Activated T-helper 17 cell treated with anti-CD3 and anti-CD28 coated beads, Interleukin-2, amount 50 U/mL, for 72 hours (primary cell): ENCODE data around the gene CPSF6. TPM values are rescaled to one million over a fixed set of nuclear protein-coding genes. Genes with fewer than 3 reads are reported as not detected.
A peak's percentile ranks its signal among the peaks of the same experiment; 100 is the strongest.
"Not testable (repeated sequence)": the region's sequence is repeated elsewhere in the genome, so short reads cannot be mapped to it uniquely, and the experiment has no call there.

ENCODE experiments used
- ATAC-seq: fragments of 150-1000 bp; cut with Tn5 transposase; replicated peaks from 2 replicates; pipeline ENCODE4 v1.10.0; 2021; ENCODE audit warnings: mild to moderate bottlenecking, moderate library complexity
- H3K27ac Mint-ChIP-seq: one replicate; pipeline ENCODE4 v1.8.0; 2022; ENCODE audit warnings: mixed read lengths
- H3K27me3 Mint-ChIP-seq: one replicate; pipeline ENCODE4 v1.8.0; 2022; ENCODE audit warnings: mixed read lengths
- H3K36me3 Mint-ChIP-seq: one replicate; pipeline ENCODE4 v1.8.0; 2022; ENCODE audit warnings: low read depth, mild to moderate bottlenecking, mixed read lengths
- H3K4me1 Mint-ChIP-seq: one replicate; pipeline ENCODE4 v1.8.0; 2022; ENCODE audit warnings: mixed read lengths
- H3K4me3 Mint-ChIP-seq: one replicate; pipeline ENCODE4 v1.8.0; 2022; ENCODE audit warnings: mild to moderate bottlenecking, mixed read lengths
- H3K9me3 Mint-ChIP-seq: one replicate; pipeline ENCODE4 v1.8.0; 2022; ENCODE audit warnings: mixed read lengths
- total RNA-seq, 2 donors: library from RNA; stranded (reverse); gene quantifications; one replicate each; pipeline ENCODE4 v1.2.3, GENCODE V29; 2022

CPSF6 gene
- total RNA-seq, 2 donors from 2014 or later = 66.3 to 91.8 TPM

DNA sequence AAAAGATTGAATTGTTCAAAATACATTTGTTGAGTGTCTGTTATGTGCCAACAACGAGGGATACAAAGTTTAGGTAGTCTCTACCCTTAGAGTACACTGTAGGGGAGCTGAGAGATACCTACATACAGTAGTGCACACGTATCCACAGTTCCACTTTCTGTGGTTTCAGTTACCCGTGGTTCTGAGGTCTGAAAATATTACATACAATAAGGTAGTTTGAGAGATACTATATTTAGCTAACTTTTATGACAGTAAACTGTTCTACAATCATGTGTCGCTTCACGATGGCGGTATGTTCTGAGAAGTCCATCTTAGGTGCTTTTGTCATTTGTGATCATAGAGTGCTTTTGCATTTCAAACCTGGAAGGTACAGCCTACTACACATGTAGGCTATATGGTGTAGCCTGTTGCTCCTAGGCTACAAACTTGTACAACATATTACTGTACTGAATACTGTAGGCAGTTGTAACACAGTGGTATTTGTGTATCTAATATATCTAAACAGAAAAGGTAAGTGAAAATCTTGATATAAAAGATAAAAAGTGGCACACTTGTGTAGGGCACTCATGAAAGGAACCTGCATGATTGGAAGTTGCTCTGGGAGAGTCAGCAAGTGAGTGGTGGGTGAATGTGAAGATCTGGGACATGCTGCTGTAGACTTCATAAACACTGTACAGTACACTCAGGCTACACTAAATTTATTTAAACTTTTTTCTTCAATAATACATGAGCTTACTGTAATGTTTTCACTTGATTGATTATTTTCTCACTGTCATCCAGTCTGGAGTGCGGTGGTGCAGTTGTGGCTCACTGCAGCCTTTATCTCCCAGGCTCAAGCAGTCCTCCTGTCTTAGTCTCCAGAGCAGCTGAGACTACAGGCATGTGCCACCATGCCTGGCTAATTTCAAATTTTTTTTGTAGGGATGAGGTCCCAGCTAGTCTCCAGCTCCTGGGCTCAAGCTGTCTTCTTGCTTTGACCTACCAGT lies 4.0 kb downstream of the CPSF6 start:
- peaks cover 48% of the 10 kb centered on the region for H3K36me3 Mint-ChIP-seq
- H3K4me1 Mint-ChIP-seq = peaks cover 50% of the 10 kb centered on the region
- peak overlapping the region; percentile 99 for H3K4me3 Mint-ChIP-seq
- peak; percentile 32 for ATAC-seq
- no peaks in the 10 kb centered on the region for H3K27me3 Mint-ChIP-seq
- no peaks in the 10 kb centered on the region for H3K9me3 Mint-ChIP-seq
- H3K27ac Mint-ChIP-seq = peak overlapping the region; percentile 31

DNA sequence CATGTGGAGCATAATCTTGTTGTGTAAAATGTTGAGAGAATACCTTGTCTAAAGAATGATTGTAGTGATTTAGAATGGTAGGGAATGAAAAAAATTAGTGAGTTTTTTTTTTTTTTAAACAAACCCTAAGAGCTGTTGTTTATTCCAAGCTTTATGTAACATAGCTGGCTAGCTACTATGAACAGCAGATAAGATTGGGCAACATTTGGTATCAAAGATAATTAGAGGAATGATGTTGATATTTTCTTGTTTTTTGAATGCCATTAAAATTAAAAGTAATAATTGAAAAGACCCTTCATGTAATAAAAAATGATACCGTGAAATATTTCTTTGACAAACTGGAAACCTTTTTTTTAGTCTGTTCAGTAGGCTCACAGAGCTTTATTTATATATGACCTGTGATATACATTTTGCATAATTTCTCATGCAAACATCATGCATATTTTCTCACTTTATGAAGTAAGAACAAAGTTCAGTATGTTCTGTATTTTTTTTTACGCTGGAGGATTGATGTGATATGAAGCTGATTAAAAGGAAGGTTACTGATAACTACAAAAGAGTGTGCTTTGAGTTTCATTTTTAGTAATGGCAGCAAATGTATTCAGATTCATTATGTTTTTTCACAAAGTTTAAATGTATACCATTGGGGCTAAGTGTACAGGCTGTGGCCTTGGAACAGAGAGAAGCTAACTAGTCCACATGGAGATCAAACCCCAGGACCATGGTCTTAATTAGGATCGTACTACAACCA lies 8.1 kb downstream of the CPSF6 start:
- H3K4me1 Mint-ChIP-seq = peaks cover 46% of the 10 kb centered on the region
- no peaks in the 10 kb centered on the region for H3K27me3 Mint-ChIP-seq
- H3K9me3 Mint-ChIP-seq = no peaks in the 10 kb centered on the region
- H3K36me3 Mint-ChIP-seq = peaks cover 58% of the 10 kb centered on the region
- peak overlapping the region; percentile 60 for H3K27ac Mint-ChIP-seq
- peak overlapping the region; percentile 65 for H3K4me3 Mint-ChIP-seq
- ATAC-seq = peak; percentile 48

DNA sequence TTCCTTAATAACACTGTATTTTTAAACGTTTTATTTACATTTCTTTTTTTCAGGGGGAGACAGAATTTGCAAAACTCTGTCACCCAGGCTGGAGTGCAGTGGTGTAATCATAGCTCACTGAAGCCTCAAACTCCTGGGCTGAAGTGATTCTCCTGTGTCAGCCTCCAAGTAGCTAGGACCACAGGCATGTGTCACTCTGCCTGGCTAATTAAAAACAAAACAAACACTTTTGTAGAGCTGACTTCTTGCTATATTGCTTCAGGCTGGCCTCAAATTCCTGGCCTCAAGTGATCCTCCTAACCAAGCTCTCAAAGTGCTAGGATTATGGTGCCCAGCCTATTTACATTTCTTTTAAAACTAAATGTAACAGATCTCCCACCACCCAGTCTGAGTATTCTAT lies 12.7 kb downstream of the CPSF6 start:
- H3K9me3 Mint-ChIP-seq = no peaks in the 10 kb centered on the region
- H3K36me3 Mint-ChIP-seq = peaks cover 86% of the 10 kb centered on the region
- peak; percentile 43 for ATAC-seq
- no peak overlapping the region for H3K4me3 Mint-ChIP-seq
- H3K27ac Mint-ChIP-seq = peak overlapping the region; percentile 80
- no peaks in the 10 kb centered on the region for H3K27me3 Mint-ChIP-seq
- H3K4me1 Mint-ChIP-seq = peaks cover 32% of the 10 kb centered on the region

DNA sequence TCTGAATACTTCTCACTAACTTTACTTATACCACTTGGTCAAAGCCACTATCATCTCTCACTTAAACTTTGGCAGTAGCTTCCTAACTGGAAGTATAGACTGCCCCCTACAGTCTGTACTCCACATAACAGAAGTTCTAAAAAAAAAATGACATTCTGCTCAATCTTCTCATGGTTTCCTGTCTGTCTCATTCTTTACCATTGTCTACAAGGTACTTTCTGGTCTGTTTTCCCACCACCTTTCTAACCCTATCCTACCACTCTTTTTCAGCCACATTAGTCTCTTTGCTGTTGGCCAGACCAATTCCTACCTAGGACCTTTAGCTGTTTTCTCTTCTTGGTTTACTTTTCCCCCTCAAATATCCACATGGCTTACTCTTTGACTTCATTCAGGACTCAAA lies 14.7 kb downstream of the CPSF6 start:
- peak overlapping the region; percentile 9 for H3K27ac Mint-ChIP-seq
- no peaks in the 10 kb centered on the region for H3K27me3 Mint-ChIP-seq
- H3K4me1 Mint-ChIP-seq = peaks cover 22% of the 10 kb centered on the region
- no peak overlapping the region for H3K4me3 Mint-ChIP-seq
- H3K36me3 Mint-ChIP-seq = peaks cover 91% of the 10 kb centered on the region
- H3K9me3 Mint-ChIP-seq = no peaks in the 10 kb centered on the region
- ATAC-seq = peak; percentile 86

DNA sequence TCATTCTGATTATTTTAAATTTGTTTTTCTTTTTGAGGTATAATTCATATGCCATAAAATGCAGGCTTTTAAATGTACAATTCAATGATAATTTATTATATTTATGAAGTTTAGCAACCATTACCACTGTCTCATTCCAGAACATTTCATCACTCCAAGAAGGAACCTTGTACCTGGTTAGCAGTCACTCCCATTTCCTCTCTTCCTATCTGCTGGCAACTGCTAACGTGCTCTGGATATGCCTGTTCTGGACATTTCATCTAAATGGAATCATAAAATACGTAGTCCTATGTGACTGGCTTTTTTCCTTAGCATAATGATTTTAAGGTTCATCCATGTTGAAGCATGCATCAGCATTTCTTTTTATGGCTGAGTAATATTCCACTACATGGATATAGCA lies 15.5 kb downstream of the CPSF6 start:
- no peaks in the 10 kb centered on the region for H3K27me3 Mint-ChIP-seq
- peaks cover 91% of the 10 kb centered on the region for H3K36me3 Mint-ChIP-seq
- H3K4me1 Mint-ChIP-seq = peaks cover 13% of the 10 kb centered on the region
- no peak overlapping the region for H3K27ac Mint-ChIP-seq
- no peak for ATAC-seq
- H3K9me3 Mint-ChIP-seq = no peaks in the 10 kb centered on the region
- H3K4me3 Mint-ChIP-seq = no peak overlapping the region

DNA sequence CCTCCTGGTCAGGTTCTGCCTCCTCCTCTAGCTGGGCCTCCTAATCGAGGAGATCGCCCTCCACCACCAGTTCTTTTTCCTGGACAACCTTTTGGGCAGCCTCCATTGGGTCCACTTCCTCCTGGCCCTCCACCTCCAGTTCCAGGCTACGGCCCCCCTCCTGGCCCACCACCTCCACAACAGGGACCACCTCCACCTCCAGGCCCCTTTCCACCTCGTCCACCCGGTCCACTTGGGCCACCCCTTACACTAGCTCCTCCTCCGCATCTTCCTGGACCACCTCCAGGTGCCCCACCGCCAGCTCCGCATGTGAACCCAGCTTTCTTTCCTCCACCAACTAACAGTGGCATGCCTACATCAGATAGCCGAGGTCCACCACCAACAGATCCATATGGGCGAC lies 19.3 kb downstream of the CPSF6 start:
- peaks cover 7% of the 10 kb centered on the region for H3K4me1 Mint-ChIP-seq
- H3K4me3 Mint-ChIP-seq = no peak overlapping the region
- no peak overlapping the region for H3K27ac Mint-ChIP-seq
- no peak for ATAC-seq
- peaks cover 94% of the 10 kb centered on the region for H3K36me3 Mint-ChIP-seq
- H3K9me3 Mint-ChIP-seq = no peaks in the 10 kb centered on the region
- H3K27me3 Mint-ChIP-seq = no peaks in the 10 kb centered on the region

DNA sequence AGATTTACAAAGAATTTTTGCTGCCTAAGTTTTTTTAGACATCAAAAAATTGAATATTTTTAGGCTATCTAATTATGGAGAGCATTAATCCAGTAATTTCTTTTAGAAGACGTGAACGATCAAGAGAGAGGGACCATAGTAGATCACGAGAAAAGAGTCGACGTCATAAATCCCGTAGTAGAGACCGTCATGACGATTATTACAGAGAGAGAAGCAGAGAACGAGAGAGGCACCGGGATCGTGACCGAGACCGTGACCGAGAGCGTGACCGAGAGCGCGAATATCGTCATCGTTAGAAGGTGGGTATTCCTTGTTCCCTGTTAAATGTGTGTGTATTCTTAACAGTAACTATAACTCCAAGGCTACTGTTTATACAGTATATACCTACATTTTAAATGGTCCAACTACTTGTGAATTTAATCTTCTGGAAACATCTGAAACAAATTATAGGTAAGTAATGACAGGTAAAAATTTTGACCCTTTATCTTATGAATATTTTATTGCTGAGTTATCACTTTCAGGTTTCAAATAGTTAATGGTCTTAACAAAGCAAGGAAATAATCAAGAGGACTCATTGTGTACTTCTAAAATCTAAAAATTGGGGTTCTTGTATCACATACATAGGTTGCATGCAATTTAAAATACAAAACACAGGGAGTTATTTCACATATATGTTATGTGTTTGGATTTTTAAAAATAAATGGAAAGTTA lies 23.1 kb downstream of the CPSF6 start:
- no peak for ATAC-seq
- Mint-ChIP-seq H3K27me3 (no peaks in the 10 kb centered on the region), H3K27ac (no peak overlapping the region), H3K4me1 (peaks cover 6% of the 10 kb centered on the region), H3K9me3 (no peaks in the 10 kb centered on the region), H3K4me3 (no peak overlapping the region), H3K36me3 (peaks cover 98% of the 10 kb centered on the region)

DNA sequence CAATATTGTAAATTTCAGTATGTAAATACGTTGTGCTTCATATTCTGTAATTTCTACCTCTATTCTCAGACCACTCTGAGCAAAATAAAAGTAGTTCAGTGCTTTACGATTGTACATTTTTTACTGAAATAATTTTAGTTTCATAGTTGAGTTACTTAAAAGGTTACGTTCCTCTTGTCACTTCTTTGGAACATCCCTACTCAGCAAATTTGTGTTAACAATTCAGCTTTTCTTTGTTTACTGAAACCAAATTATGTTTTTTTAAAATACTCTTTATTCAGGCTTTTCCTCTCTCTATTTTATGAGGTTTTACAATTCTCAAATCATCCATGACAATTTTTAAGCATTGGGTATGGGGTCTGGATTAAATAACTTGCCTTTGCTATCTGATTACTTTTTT lies 25.8 kb downstream of the CPSF6 start:
- no peak overlapping the region for H3K27ac Mint-ChIP-seq
- no peaks in the 10 kb centered on the region for H3K9me3 Mint-ChIP-seq
- H3K36me3 Mint-ChIP-seq = peaks cover 91% of the 10 kb centered on the region
- no peak overlapping the region for H3K4me3 Mint-ChIP-seq
- H3K4me1 Mint-ChIP-seq = peaks cover 6% of the 10 kb centered on the region
- no peaks in the 10 kb centered on the region for H3K27me3 Mint-ChIP-seq
- no peak for ATAC-seq

DNA sequence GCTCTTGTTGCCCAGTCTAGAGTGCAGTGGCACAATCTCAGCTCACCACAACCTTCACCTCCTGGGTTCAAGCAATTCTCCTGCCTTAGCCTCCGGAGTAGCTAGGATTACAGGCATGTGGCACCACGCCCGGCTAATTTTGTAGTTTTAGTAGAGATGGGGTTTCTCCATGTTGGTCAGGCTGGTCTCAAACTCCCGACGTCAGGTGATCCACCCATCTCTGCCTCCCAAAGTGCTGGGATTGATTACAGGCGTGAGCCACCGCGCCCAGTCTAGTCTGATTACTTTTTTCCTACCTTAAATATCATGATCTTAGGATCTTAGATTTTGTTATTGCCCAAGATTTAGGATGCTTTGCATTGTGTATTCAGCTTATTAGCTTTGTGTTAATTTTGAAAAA lies 26.3 kb downstream of the CPSF6 start:
- H3K4me3 Mint-ChIP-seq, H3K27me3 Mint-ChIP-seq, H3K9me3 Mint-ChIP-seq, H3K4me1 Mint-ChIP-seq, ATAC-seq: not testable (repeated sequence)
- H3K27ac Mint-ChIP-seq = peak overlapping the region; percentile 87
- peaks cover 91% of the 10 kb centered on the region for H3K36me3 Mint-ChIP-seq

DNA sequence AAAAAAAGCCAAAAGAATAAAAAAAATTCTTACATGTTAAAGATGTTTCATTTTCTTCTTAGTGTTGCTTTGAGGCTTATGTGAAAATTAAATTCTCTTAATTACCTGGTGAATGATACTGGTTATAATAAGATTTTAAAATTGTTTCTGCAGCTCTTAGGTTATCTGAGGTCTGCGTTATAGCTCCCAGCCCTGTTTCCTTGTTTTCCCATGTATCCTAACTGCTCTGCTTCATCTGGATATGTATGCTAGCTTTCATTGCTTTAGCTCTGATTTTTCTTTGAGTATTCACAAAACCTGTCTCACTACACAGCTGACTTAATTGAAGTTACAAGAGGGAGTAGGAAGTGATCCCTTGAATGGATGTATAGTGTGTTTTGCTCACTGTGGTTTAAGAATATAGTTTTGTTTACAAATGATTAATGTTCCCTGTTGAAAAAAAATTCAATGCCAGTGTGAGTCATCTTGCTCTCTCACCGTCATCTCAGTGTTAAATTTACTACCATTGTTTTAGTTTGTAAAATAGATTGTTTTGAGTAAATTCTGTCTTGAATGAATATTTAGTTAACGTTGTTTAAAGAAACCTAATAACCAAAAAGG lies 26.8 kb downstream of the CPSF6 start:
- Mint-ChIP-seq H3K27ac (peak overlapping the region; percentile 87), H3K9me3 (no peaks in the 10 kb centered on the region), H3K4me1 (peaks cover 6% of the 10 kb centered on the region), H3K4me3 (peak overlapping the region; percentile 19), H3K36me3 (peaks cover 91% of the 10 kb centered on the region), H3K27me3 (no peaks in the 10 kb centered on the region)
- ATAC-seq = peak; percentile 86

DNA sequence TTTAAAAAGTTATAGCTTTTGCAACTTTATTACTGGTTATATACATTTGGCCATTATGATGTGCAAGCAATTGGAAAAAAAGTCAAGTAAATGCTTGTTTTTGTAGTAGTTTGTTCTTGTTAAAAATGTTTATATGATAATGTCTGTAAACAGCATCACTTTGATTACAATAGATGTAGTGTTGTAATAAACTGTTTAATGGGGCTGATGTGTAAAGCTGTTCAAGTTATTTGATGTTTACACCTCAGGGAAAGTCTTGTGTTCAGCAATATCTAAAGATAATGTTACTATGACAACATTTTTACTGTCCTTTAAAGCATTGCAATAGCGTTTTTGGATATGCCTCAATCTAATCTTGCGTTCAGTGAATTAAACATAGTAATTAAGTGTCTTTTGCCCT lies 30.4 kb downstream of the CPSF6 start:
- Mint-ChIP-seq H3K27me3 (no peaks in the 10 kb centered on the region), H3K9me3 (no peaks in the 10 kb centered on the region), H3K4me3 (no peak overlapping the region), H3K4me1 (peaks cover 20% of the 10 kb centered on the region), H3K36me3 (peaks cover 73% of the 10 kb centered on the region), H3K27ac (no peak overlapping the region)
- no peak for ATAC-seq

DNA sequence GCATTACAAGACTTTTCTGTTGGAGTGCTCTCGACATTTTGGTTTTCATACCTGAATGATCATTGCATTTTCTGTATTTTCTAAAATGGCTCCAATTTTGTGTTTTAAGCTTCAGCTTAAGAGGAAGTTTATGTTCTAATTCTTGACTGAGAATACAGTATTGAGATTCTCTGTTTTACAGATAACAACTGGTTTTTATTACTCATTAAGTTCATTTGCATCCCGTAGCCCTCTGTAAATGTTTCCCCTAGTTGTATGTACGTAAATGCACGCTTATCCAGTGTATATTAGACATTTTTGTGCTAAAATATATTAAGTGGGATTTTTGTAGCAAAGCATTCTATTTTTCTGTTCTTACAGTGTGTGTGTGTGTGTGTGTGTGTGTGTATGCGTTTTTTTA lies 33.1 kb downstream of the CPSF6 start:
- Mint-ChIP-seq H3K27ac (peak overlapping the region; percentile 16), H3K27me3 (no peaks in the 10 kb centered on the region)
- peak; percentile 55 for ATAC-seq

DNA sequence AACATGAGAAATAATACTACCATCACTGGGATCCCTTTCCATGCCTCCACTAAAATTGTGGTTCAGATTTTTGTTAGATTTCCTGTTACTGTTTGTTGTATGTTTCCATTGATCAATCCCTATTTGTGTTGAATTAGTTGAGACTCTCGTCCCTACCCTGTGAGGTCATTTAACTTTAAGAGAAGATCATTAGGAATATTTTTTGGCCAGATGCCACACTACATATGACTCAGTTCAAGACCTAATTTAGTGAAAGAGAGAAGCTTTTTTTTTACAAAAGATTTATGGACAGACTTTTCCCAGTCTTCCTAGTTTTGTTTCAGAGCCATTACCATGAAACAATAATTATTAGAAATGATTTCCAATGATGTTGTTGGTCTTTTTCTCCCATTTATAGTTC lies 35.5 kb downstream of the CPSF6 start:
- Mint-ChIP-seq H3K27ac (no peak overlapping the region), H3K36me3 (peaks cover 29% of the 10 kb centered on the region), H3K27me3 (no peaks in the 10 kb centered on the region), H3K4me1 (peaks cover 24% of the 10 kb centered on the region), H3K4me3 (no peak overlapping the region), H3K9me3 (no peaks in the 10 kb centered on the region)
- ATAC-seq = no peak

More for the DNA sequence above, 33.1 kb downstream of the CPSF6 start:
- H3K36me3 Mint-ChIP-seq = peaks cover 46% of the 10 kb centered on the region
- H3K4me1 Mint-ChIP-seq = peaks cover 24% of the 10 kb centered on the region
- H3K9me3 Mint-ChIP-seq = no peaks in the 10 kb centered on the region
- no peak overlapping the region for H3K4me3 Mint-ChIP-seq

DNA sequence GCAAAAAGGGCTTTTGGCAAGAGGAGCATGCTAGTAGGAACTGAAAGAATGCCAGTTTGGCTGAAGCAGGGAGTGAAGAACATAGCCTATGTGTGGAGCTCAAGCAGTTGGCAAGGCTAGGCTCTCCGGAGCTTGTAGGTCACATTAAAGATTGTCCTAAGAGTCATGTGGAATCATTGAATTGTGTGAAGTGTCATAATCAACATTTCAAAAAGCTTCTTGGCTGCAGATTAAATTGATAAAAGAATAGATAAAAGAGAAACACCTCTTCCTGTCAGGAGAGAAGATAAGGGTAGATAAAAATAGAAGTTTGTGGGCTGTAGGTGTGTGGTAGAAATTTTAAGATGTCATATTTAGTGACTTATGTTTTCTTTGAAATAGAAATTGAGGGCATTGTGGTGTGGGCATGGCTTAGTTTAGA lies 36.1 kb downstream of the CPSF6 start:
- Mint-ChIP-seq H3K27ac (peak overlapping the region; percentile 23), H3K27me3 (no peaks in the 10 kb centered on the region), H3K36me3 (peaks cover 23% of the 10 kb centered on the region), H3K4me3 (no peak overlapping the region), H3K9me3 (no peaks in the 10 kb centered on the region), H3K4me1 (peaks cover 24% of the 10 kb centered on the region)
- peak; percentile 34 for ATAC-seq
